Esophagus mucosa (tissue), 1 donor: ENCODE data around the gene SIGLEC14. TPM values are rescaled to one million over a fixed set of nuclear protein-coding genes. Genes with fewer than 3 reads are reported as not detected.
"Not testable (repeated sequence)": the region's sequence is repeated elsewhere in the genome, so short reads cannot be mapped to it uniquely, and the experiment has no call there.

Source experiments
- ATAC-seq: fragments of 200-7000 bp; cut with Tn5 transposase; one replicate; pipeline ENCODE4 v1.9.1; 2020
- total RNA-seq: library from RNA; stranded (reverse); gene quantifications from one replicate; pipeline ENCODE4 v1.2.4, GENCODE V29; 2023
- donor health status: DM: yes; HTN: yes; CAD: no.

Gene SIGLEC14
- total RNA-seq, 1 donor from 2014 or later, result 0.80 TPM

- not testable (repeated sequence) for ATAC-seq
Observed at GRCh38 chr19:51675911-51676565, 29.4 kb upstream of the SIGLEC14 start.

GRCh38 chr19:51668216-51668615 is 21.6 kb upstream of the SIGLEC14 start:
- no peak for ATAC-seq

- no peak for ATAC-seq
Observed at GRCh38 chr19:51664997-51665396, 18.4 kb upstream of the SIGLEC14 start.

GRCh38 chr19:51664131-51664530 is 17.5 kb upstream of the SIGLEC14 start:
- ATAC-seq, result no peak

GRCh38 chr19:51663650-51664049 is 17.0 kb upstream of the SIGLEC14 start:
- no peak for ATAC-seq

GRCh38 chr19:51660975-51661600 is 14.5 kb upstream of the SIGLEC14 start:
- peak; percentile 69 for ATAC-seq

GRCh38 chr19:51654783-51655182 is 8.2 kb upstream of the SIGLEC14 start:
- no peak for ATAC-seq

- no peak for ATAC-seq
Observed at GRCh38 chr19:51653162-51653561, 6.5 kb upstream of the SIGLEC14 start.

- ATAC-seq, result no peak
Observed at GRCh38 chr19:51652266-51652665, 5.6 kb upstream of the SIGLEC14 start.

GRCh38 chr19:51651216-51651846 is 4.7 kb upstream of the SIGLEC14 start:
- peak; percentile 31 for ATAC-seq

- no peak for ATAC-seq
Observed at GRCh38 chr19:51647318-51647717, 693 bp upstream of the SIGLEC14 start.

- ATAC-seq, result no peak
Observed at GRCh38 chr19:51644636-51645271, 1.9 kb downstream of the SIGLEC14 start.

- ATAC-seq, result no peak
Observed at GRCh38 chr19:51641648-51642047, 5.0 kb downstream of the SIGLEC14 start.

- no peak for ATAC-seq
Observed at GRCh38 chr19:51640386-51640785, 6.2 kb downstream of the SIGLEC14 start.

- ATAC-seq, result no peak
Observed at GRCh38 chr19:51639916-51640315, 6.7 kb downstream of the SIGLEC14 start.

GRCh38 chr19:51637362-51637978 is 9.2 kb downstream of the SIGLEC14 start:
- ATAC-seq, result no peak

GRCh38 chr19:51632126-51632525 is 14.5 kb downstream of the SIGLEC14 start:
- no peak for ATAC-seq

- not testable (repeated sequence) for ATAC-seq
Observed at GRCh38 chr19:51630315-51630714, 16.3 kb downstream of the SIGLEC14 start, which contains the start of gene SIGLEC5. TSS of gene SIGLEC5 (minus strand) at chr19:51630401. CDS start at chr19:51630335, 66 bp downstream.

- no peak for ATAC-seq
Observed at GRCh38 chr19:51628153-51628939, 18.3 kb downstream of the SIGLEC14 start.

GRCh38 chr19:51627491-51628138 is 19.0 kb downstream of the SIGLEC14 start:
- ATAC-seq, result no peak

GRCh38 chr19:51626675-51627074 is 19.9 kb downstream of the SIGLEC14 start:
- ATAC-seq, result no peak
